Endothelial cell of umbilical vein (primary cell): ENCODE data around the gene DSG3. TPM values are rescaled to one million over a fixed set of nuclear protein-coding genes. Genes with fewer than 3 reads are reported as not detected.

Source experiments
- BruUV-seq: library from RNA; stranded (reverse); fragments of 400-500 nt; replicated peaks from 2 replicates; lab custom pipeline; 2021; lab: Mats Ljungman, UMichigan
- CTCF ChIA-PET: fragments of 300-600, 350-600 bp; sonication (Branson Sonifier 250); formaldehyde crosslinking; loops from one replicate; lab custom pipeline; 2021; ENCODE audit warnings: antibody characterized with exemption, inconsistent platforms; lab: Charles Lee
- POLR2A ChIA-PET: fragments of 300-600, 350-600 bp; sonication (Branson Sonifier 250); formaldehyde crosslinking; loops from one replicate; lab custom pipeline; 2021; ENCODE audit warnings: antibody characterized with exemption, inconsistent platforms; lab: Charles Lee
- DNase-seq: peaks from one replicate; pipeline ENCODE4 v3.0.0-alpha.2; 2011; ENCODE audit warnings: low read depth, low spot score
- FAIRE-seq: peaks from 2 replicates; lab custom pipeline; 2011; peaks lifted over from hg19 to GRCh38; lab: Jason Lieb, UNC
- H2AFZ ChIP-seq: 2 replicates; pipeline ENCODE4 v1.6.0; 2012; ENCODE audit warnings: low read depth, low read length, control low read depth, inconsistent platforms
- H3K27ac ChIP-seq: 2 replicates; pipeline ENCODE4 v1.5.1; 2011; ENCODE audit warnings: low read depth, mild to moderate bottlenecking, control low read depth, low read length, moderate library complexity; ENCODE audit not compliant: insufficient read depth
- H3K27me3 ChIP-seq, 2 experiments: 2 replicates each; pipeline versions ENCODE4 v1.6.0 to v1.6.1; 2011; ENCODE audit warnings: low read length in 2 of 2, mixed read lengths in 1 of 2; ENCODE audit not compliant: control insufficient read depth in 2 of 2, insufficient read depth in 2 of 2
- H3K36me3 ChIP-seq, 2 experiments: 2 replicates in 1 of 2; 3 replicates in 1 of 2; pipeline ENCODE4 v1.5.1; 2011; ENCODE audit warnings: low read length in 2 of 2, mild to moderate bottlenecking in 1 of 2, moderate library complexity in 1 of 2; ENCODE audit not compliant: control insufficient read depth in 2 of 2, insufficient read depth in 2 of 2; ENCODE audit errors: extremely low read depth in 1 of 2
- H3K4me1 ChIP-seq: 3 replicates; pipeline ENCODE4 v1.5.1; 2011; ENCODE audit warnings: mild to moderate bottlenecking, low read length; ENCODE audit not compliant: control insufficient read depth, insufficient read depth; ENCODE audit errors: extremely low read depth
- H3K4me2 ChIP-seq: 2 replicates; pipeline ENCODE4 v1.6.1; 2011; ENCODE audit warnings: low read length, control low read depth, mixed read lengths; ENCODE audit not compliant: insufficient read depth
- H3K4me3 ChIP-seq, 3 experiments: fragments of 200-600 bp in 1 of 3; sonication (generic), shearing (Covaris generic) in 1 of 3; replicated peaks in 1 of 3; 2 replicates each; pipeline ENCODE4 v1.5.1; 2011 to 2016; ENCODE audit warnings: control low read depth in 3 of 3, low read length in 3 of 3, mild to moderate bottlenecking in 2 of 3, inconsistent platforms in 1 of 3, low read depth in 1 of 3, moderate library complexity in 1 of 3; ENCODE audit not compliant: insufficient read depth in 1 of 3
- H3K79me2 ChIP-seq: 2 replicates; pipeline ENCODE4 v1.6.0; 2012; ENCODE audit warnings: low read length, inconsistent platforms; ENCODE audit not compliant: control insufficient read depth, insufficient read depth
- H3K9ac ChIP-seq: replicated peaks from 2 replicates; pipeline ENCODE3; 2011; ENCODE audit warnings: low read length, control low read depth; ENCODE audit not compliant: insufficient read depth; ENCODE audit errors: extremely low read depth
- H3K9me1 ChIP-seq: replicated peaks from 3 replicates; pipeline ENCODE4 v1.6.0; 2011; ENCODE audit warnings: mild to moderate bottlenecking, low read length; ENCODE audit not compliant: control insufficient read depth, insufficient read depth; ENCODE audit errors: extremely low read depth
- H3K9me3 ChIP-seq: replicated peaks from 2 replicates; pipeline ENCODE4 v1.5.1; 2012; ENCODE audit warnings: low read length, inconsistent platforms; ENCODE audit not compliant: control insufficient read depth, insufficient read depth
- H4K20me1 ChIP-seq: replicated peaks from 2 replicates; pipeline ENCODE3; 2011; ENCODE audit warnings: mild to moderate bottlenecking, low read length; ENCODE audit not compliant: control insufficient read depth, insufficient read depth; ENCODE audit errors: extremely low read depth
- EZH2 ChIP-seq: IDR thresholded peaks from 2 replicates; pipeline ENCODE4 v1.6.1; 2012; ENCODE audit warnings: borderline replicate concordance, low read depth, mild to moderate bottlenecking, moderate library complexity, low read length, inconsistent platforms; ENCODE audit not compliant: severe bottlenecking
- FOS ChIP-seq: IDR thresholded peaks from 2 replicates; pipeline ENCODE4 v1.6.1; 2011; ENCODE audit warnings: mild to moderate bottlenecking, low read length, moderate library complexity, borderline replicate concordance; ENCODE audit not compliant: insufficient read depth
- GATA2 ChIP-seq: IDR thresholded peaks from 2 replicates; pipeline ENCODE4 v1.7.0; 2011; ENCODE audit warnings: low read depth, mild to moderate bottlenecking, moderate library complexity, mixed read lengths, low read length; ENCODE audit not compliant: insufficient read length, insufficient read depth
- JUN ChIP-seq: IDR thresholded peaks from 2 replicates; pipeline ENCODE4 v1.6.1; 2011; ENCODE audit warnings: borderline replicate concordance, low read depth; ENCODE audit not compliant: insufficient read length, insufficient read depth
- MYC ChIP-seq: IDR thresholded peaks from one replicate; pipeline ENCODE4 v1.6.1; 2011; ENCODE audit warnings: mild to moderate bottlenecking, low read depth, low read length
- POLR2A ChIP-seq: IDR thresholded peaks from 2 replicates; pipeline ENCODE4 v1.6.1; 2012; ENCODE audit warnings: low read depth, mild to moderate bottlenecking, control low read depth, low read length
- POLR2AphosphoS5 ChIP-seq: IDR thresholded peaks from 2 replicates; pipeline ENCODE4 v1.6.1; 2012; ENCODE audit warnings: low read depth, mild to moderate bottlenecking, control low read depth, low read length, moderate library complexity; ENCODE audit not compliant: insufficient read depth
- dilution Hi-C: fragments of 300-500 bp; cut with MboI; formaldehyde crosslinking; loops from one replicate; pipeline ENCODE4 v1.15.0; 2019; ENCODE audit warnings: low sequenced_read_pairs; ENCODE audit not compliant: extremely low pct_ligation_motif_present
- intact Hi-C: fragments of 100-400 bp; cut with micrococcal nuclease; formaldehyde crosslinking; loops from one replicate; pipeline ENCODE4 v1.10.0; 2022
- polyA plus RNA-seq, 4 experiments: library from polyadenylated mRNA; depleted of rRNA in 3 of 4; stranded (reverse) in 3 of 4; unstranded in 1 of 4; fragments of >200 nt; gene quantifications; 2 replicates each; pipeline versions ENCODE4 v1.2.1 to v1.2.3, GENCODE V29; 2011 to 2012; ENCODE audit warnings: missing spikeins in 1 of 4
- total RNA-seq: library from RNA; stranded (reverse); gene quantifications from 2 replicates; pipeline ENCODE4 v1.2.3, GENCODE V29; 2021
- TF ChIP-seq, protein P1 (sequence below), 2 donors: IDR thresholded peaks; 1 replicate in 1 of 2; 2 replicates in 1 of 2; pipeline ENCODE4 v1.5.1; 2011; ENCODE audit warnings: low read length in 2 of 2, mild to moderate bottlenecking in 2 of 2, moderate library complexity in 2 of 2, control low read depth in 1 of 2, inconsistent platforms in 1 of 2, low read depth in 1 of 2; ENCODE audit not compliant: insufficient read depth in 1 of 2; ENCODE audit errors: extremely low read depth in 1 of 2
- TF ChIP-seq, protein P2 (sequence below): IDR thresholded peaks from 2 replicates; pipeline ENCODE4 v1.6.1; 2011; ENCODE audit not compliant: insufficient read depth, insufficient read length

The DSG3 gene
- total and polyA plus RNA-seq, 2 donors (not counting 3 experiments of a cell fraction or from before 2014, with no cell fraction given), result 0.07 TPM; not detected in 1

DNA sequence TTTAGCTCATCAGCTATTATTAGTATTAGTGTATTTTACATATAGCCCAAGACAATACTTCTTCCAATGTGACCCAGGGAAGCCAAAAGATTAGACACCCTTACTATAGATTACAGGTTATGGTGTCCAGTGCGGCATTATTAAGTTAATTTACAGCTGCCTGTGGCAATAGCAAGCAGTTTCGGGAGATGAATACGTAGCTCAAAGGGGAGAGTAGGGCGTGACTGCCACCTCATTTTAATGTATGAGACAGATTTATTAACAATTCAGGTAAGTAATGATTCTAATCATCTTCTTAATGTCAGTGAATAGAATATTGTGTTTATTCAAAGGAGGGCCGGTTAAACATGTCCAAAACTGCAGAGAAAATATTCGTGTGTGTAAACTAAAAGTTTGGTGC lies 6.8 kb upstream of the DSG3 start:
- no peaks in the 10 kb centered on the region for H3K79me2 ChIP-seq
- H3K4me3 ChIP-seq, result no peak overlapping the region
- H4K20me1 ChIP-seq, result no peaks in the 10 kb centered on the region
- H3K4me1 ChIP-seq, result no peaks in the 10 kb centered on the region
- intact Hi-C loops, result no loop called here
- H3K9me3 ChIP-seq, result no peaks in the 10 kb centered on the region
- DNase-seq (no peak), FAIRE-seq (no peak)
- dilution Hi-C loops, result no loop called here
- no peaks in the 10 kb centered on the region for H3K36me3 ChIP-seq
- no peak overlapping the region for H3K27ac ChIP-seq
- no TSS peak for BruUV-seq
- no peak overlapping the region for H3K4me2 ChIP-seq
- no peaks in the 10 kb centered on the region for H3K9me1 ChIP-seq
- no peak overlapping the region for H3K9ac ChIP-seq
- no peak for TF ChIP-seq MYC
- TF ChIP-seq JUN, result no peak
- TF ChIP-seq FOS, result no peak
- TF ChIP-seq, protein P1, sequence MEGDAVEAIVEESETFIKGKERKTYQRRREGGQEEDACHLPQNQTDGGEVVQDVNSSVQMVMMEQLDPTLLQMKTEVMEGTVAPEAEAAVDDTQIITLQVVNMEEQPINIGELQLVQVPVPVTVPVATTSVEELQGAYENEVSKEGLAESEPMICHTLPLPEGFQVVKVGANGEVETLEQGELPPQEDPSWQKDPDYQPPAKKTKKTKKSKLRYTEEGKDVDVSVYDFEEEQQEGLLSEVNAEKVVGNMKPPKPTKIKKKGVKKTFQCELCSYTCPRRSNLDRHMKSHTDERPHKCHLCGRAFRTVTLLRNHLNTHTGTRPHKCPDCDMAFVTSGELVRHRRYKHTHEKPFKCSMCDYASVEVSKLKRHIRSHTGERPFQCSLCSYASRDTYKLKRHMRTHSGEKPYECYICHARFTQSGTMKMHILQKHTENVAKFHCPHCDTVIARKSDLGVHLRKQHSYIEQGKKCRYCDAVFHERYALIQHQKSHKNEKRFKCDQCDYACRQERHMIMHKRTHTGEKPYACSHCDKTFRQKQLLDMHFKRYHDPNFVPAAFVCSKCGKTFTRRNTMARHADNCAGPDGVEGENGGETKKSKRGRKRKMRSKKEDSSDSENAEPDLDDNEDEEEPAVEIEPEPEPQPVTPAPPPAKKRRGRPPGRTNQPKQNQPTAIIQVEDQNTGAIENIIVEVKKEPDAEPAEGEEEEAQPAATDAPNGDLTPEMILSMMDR (IDR thresholded peaks at IDR 0.05; ENCODE audit: extremely low read depth in 1 of 2, insufficient read depth in 1 of 2, low read depth in 1 of 2, low read length in 2 of 2), result no peak
- no peak for TF ChIP-seq POLR2AphosphoS5
- TF ChIP-seq GATA2, result no peak
- TF ChIP-seq, protein P2, sequence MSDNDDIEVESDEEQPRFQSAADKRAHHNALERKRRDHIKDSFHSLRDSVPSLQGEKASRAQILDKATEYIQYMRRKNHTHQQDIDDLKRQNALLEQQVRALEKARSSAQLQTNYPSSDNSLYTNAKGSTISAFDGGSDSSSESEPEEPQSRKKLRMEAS, result no peak
- TF ChIP-seq EZH2, result no peak
- TF ChIP-seq POLR2A, result no peak
- H3K27me3 ChIP-seq, result no peaks in the 10 kb centered on the region
- POLR2A ChIA-PET, result no interaction called here
- no peak overlapping the region for H2AFZ ChIP-seq
- CTCF ChIA-PET, result interaction anchor here (2.6 kb wide), 1 partner anchor 10 kb away, joined by 8 read pairs; no protein-coding TSS in a partner anchor
